ENCODE measurements around the gene KIAA0319L. TPM values are rescaled to one million over a fixed set of nuclear protein-coding genes. Genes with fewer than 3 reads are reported as not detected.
"Not testable (repeated sequence)": the region's sequence is repeated elsewhere in the genome, so short reads cannot be mapped to it uniquely, and the experiment has no call there.

KIAA0319L gene
- total and polyA plus RNA-seq, 2 donors from 2014 or later: 30.3 to 73.0 TPM

- intact Hi-C loops (cut with DNase I): no loop called here
- H3K27me3 ChIP-seq (ENCODE audit: control insufficient read depth, insufficient read depth, low read length): peaks cover 14% of the 10 kb centered on the region
- no peak overlapping the region for H3K4me3 ChIP-seq (ENCODE audit: low read length in 3 of 3)
- TF ChIP-seq, protein P1, sequence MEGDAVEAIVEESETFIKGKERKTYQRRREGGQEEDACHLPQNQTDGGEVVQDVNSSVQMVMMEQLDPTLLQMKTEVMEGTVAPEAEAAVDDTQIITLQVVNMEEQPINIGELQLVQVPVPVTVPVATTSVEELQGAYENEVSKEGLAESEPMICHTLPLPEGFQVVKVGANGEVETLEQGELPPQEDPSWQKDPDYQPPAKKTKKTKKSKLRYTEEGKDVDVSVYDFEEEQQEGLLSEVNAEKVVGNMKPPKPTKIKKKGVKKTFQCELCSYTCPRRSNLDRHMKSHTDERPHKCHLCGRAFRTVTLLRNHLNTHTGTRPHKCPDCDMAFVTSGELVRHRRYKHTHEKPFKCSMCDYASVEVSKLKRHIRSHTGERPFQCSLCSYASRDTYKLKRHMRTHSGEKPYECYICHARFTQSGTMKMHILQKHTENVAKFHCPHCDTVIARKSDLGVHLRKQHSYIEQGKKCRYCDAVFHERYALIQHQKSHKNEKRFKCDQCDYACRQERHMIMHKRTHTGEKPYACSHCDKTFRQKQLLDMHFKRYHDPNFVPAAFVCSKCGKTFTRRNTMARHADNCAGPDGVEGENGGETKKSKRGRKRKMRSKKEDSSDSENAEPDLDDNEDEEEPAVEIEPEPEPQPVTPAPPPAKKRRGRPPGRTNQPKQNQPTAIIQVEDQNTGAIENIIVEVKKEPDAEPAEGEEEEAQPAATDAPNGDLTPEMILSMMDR (IDR thresholded peaks at IDR 0.05; ENCODE audit: borderline replicate concordance, extremely low read depth, insufficient read depth): no peak
- no peak overlapping the region for H3K27ac ChIP-seq (ENCODE audit: low read depth in 2 of 2, low read length in 2 of 2)
- FAIRE-seq (no peak), DNase-seq (no peak)
- no peaks in the 10 kb centered on the region for H3K36me3 ChIP-seq (ENCODE audit: control insufficient read depth in 2 of 3, insufficient read depth in 3 of 3, low read length in 3 of 3)
- no peaks in the 10 kb centered on the region for H3K9me3 ChIP-seq (ENCODE audit: control insufficient read depth in 2 of 3, insufficient read depth in 1 of 3, low read length in 3 of 3)
- H3K4me1 ChIP-seq (ENCODE audit: control insufficient read depth in 2 of 3, insufficient read depth in 2 of 3, low read depth in 1 of 3, low read length in 3 of 3): peaks cover 0 to 10% (median 0%) of the 10 kb centered on the region in 3 donors
- no peak overlapping the region for H3K9ac ChIP-seq (ENCODE audit: low read length in 3 of 3)
These were observed 23.8 kb upstream of the KIAA0319L start for GRCh38 chr1:35580949-35581388.

DNA sequence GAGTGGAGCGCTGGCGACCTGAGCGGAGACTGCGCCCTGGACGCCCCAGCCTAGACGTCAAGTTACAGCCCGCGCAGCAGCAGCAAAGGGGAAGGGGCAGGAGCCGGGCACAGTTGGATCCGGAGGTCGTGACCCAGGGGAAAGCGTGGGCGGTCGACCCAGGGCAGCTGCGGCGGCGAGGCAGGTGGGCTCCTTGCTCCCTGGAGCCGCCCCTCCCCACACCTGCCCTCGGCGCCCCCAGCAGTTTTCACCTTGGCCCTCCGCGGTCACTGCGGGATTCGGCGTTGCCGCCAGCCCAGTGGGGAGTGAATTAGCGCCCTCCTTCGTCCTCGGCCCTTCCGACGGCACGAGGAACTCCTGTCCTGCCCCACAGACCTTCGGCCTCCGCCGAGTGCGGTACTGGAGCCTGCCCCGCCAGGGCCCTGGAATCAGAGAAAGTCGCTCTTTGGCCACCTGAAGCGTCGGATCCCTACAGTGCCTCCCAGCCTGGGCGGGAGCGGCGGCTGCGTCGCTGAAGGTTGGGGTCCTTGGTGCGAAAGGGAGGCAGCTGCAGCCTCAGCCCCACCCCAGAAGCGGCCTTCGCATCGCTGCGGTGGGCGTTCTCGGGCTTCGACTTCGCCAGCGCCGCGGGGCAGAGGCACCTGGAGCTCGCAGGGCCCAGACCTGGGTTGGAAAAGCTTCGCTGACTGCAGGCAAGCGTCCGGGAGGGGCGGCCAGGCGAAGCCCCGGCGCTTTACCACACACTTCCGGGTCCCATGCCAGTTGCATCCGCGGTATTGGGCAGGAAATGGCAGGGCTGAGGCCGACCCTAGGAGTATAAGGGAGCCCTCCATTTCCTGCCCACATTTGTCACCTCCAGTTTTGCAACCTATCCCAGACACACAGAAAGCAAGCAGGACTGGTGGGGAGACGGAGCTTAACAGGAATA is 20.1 kb upstream of the KIAA0319L start:
- no peak for FAIRE-seq
- intact Hi-C loops (cut with DNase I): no loop called here
- H3K4me1 ChIP-seq (ENCODE audit: control insufficient read depth in 2 of 3, insufficient read depth in 2 of 3, low read depth in 1 of 3, low read length in 3 of 3): peaks cover 0 to 15% (median 0%) of the 10 kb centered on the region in 3 donors
- H3K27me3 ChIP-seq (ENCODE audit: control insufficient read depth, insufficient read depth, low read length): peaks cover 26% of the 10 kb centered on the region
- peak; percentile 50 to 81 (median 54) for DNase-seq
- peak overlapping the region in 1 of 3 donors; percentile 19 for H3K9ac ChIP-seq (ENCODE audit: low read length in 3 of 3)
- no peaks in the 10 kb centered on the region for H3K36me3 ChIP-seq (ENCODE audit: control insufficient read depth in 2 of 3, insufficient read depth in 3 of 3, low read length in 3 of 3)
- peak overlapping the region; percentile 4 to 56 (median 51) for H3K4me3 ChIP-seq (ENCODE audit: low read length in 3 of 3)
- no peak overlapping the region for H3K27ac ChIP-seq (ENCODE audit: low read depth in 2 of 2, low read length in 2 of 2)
- TF ChIP-seq, protein P1 (IDR thresholded peaks at IDR 0.05; ENCODE audit: borderline replicate concordance, extremely low read depth, insufficient read depth): no peak
- H3K9me3 ChIP-seq (ENCODE audit: control insufficient read depth in 2 of 3, insufficient read depth in 1 of 3, low read length in 3 of 3): no peaks in the 10 kb centered on the region

DNA sequence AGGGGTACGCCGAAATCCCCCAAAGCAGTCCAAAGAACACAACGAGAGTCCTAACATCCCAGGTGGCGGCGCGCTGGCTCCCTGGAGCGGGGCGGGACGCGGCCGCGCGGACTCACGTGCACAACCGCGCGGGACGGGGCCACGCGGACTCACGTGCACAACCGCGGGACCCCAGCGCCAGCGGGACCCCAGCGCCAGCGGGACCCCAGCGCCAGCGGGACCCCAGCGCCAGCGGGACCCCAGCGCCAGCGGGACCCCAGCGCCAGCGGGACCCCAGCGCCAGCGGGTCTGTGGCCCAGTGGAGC is 19.5 kb upstream of the KIAA0319L start:
- FAIRE-seq; intact Hi-C loops (cut with DNase I): not testable (repeated sequence)
- peaks cover 33% of the 10 kb centered on the region for H3K27me3 ChIP-seq (ENCODE audit: control insufficient read depth, insufficient read depth, low read length)

DNA sequence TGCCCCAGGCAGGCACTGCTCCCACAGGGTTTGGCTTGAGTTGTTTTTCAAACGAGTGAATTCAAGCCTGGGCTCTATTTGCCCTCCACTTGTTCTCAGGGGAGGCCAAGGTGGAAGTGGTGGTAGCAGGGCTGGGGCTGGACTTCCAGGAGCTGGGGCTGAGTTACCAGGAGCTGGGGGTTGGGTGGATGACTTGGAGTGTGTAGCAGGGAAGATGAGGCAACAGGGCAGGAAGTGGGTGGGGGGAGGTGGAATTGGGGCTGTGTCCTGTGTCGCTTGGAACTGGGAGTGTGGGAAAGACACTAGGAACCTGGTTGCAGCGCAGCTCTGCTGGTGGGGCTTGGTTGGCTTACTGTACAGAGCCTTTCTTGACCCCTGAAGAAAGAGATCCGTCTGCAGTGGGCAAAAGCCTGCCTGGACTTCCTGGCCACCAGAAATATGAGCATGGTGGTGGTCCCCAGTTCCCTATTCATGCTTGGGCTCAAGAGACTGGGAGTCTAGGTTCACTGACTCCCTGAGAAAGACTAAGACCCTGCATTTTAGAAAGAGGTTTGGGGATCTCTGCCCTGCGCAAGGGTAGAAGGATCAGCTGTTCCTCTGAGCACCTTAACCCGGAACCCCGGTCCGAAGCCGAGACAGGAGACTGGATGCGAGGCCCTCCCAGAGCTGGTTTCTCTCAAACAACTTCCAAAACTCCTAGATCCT is 19.0 kb upstream of the KIAA0319L start:
- Histone ChIP-seq H3K9me3 (ENCODE audit: control insufficient read depth in 2 of 3, insufficient read depth in 1 of 3, low read length in 3 of 3) (no peaks in the 10 kb centered on the region), H3K27me3 (ENCODE audit: control insufficient read depth, insufficient read depth, low read length) (peaks cover 38% of the 10 kb centered on the region), H3K9ac (ENCODE audit: low read length in 3 of 3) (no peak overlapping the region), H3K27ac (ENCODE audit: low read depth in 2 of 2, low read length in 2 of 2) (no peak overlapping the region), H3K4me1 (ENCODE audit: control insufficient read depth in 2 of 3, insufficient read depth in 2 of 3, low read depth in 1 of 3, low read length in 3 of 3) (peaks cover 0 to 15% (median 0%) of the 10 kb centered on the region in 3 donors), H3K4me3 (ENCODE audit: low read length in 3 of 3) (no peak overlapping the region), H3K36me3 (ENCODE audit: control insufficient read depth in 2 of 3, insufficient read depth in 3 of 3, low read length in 3 of 3) (no peaks in the 10 kb centered on the region)
- TF ChIP-seq, protein P1 (IDR thresholded peaks at IDR 0.05; ENCODE audit: borderline replicate concordance, extremely low read depth, insufficient read depth): no peak
- FAIRE-seq: no peak
- no peak for DNase-seq
- intact Hi-C loops (cut with DNase I): no loop called here

More for the DNA sequence above, 19.5 kb upstream of the KIAA0319L start:
- peak in 1 of 5 donors; percentile 22 for DNase-seq
- not testable (repeated sequence) for H3K4me3 ChIP-seq (ENCODE audit: low read length in 3 of 3); H3K36me3 ChIP-seq (ENCODE audit: control insufficient read depth in 2 of 3, insufficient read depth in 3 of 3, low read length in 3 of 3); H3K9me3 ChIP-seq (ENCODE audit: control insufficient read depth in 2 of 3, insufficient read depth in 1 of 3, low read length in 3 of 3); H3K27ac ChIP-seq (ENCODE audit: low read depth in 2 of 2, low read length in 2 of 2); H3K9ac ChIP-seq (ENCODE audit: low read length in 3 of 3)
- H3K4me1 ChIP-seq (ENCODE audit: control insufficient read depth in 2 of 3, insufficient read depth in 2 of 3, low read depth in 1 of 3, low read length in 3 of 3): peaks cover 0 to 15% (median 0%) of the 10 kb centered on the region in 3 donors

All from kidney (tissue), 14 donors.